Measurements from ENCODE around the gene AUTS2. TPM values are rescaled to one million over a fixed set of nuclear protein-coding genes. Genes with fewer than 3 reads are reported as not detected.

The AUTS2 gene
- total RNA-seq, 5 donors from 2014 or later (not counting 1 experiment from before 2014, with no cell fraction given), result 10.6 to 66.2 (median 37.6) TPM

DNA sequence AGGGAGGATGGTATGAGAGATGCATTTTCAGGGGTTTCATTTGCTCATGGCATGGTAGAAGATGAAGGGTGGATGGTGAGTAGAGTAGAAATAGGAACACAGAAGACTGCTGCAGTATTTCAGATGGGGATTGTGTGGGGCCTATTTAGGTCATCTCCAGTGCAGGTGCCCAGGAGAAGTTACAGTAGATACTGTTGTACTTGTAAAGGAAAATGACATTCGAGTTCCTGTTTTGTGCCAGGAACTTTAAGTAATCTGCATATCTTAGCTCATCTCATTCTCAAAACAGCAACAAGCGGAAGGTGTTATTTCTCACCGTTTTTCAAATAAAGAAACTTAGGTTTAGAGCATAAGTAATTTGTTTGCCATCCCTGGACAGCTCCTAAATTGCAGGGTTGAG, 156.2 kb downstream of the AUTS2 start:
- no peaks in the 10 kb centered on the region for H3K27me3 Mint-ChIP-seq
- Histone ChIP-seq H3K4me3 (ENCODE audit: control insufficient read depth in 1 of 2, extremely low read depth in 1 of 2, low read length in 1 of 2) (no peak overlapping the region), H3K27me3 (replicated peaks in 1 of 2; ENCODE audit: control insufficient read depth in 2 of 2, extremely low read depth in 1 of 2, insufficient read depth in 2 of 2, low read length in 1 of 2) (no peaks in the 10 kb centered on the region), H3K36me3 (ENCODE audit: control insufficient read depth in 2 of 2, extremely low read depth in 1 of 2, insufficient read depth in 1 of 2, low read length in 1 of 2) (no peaks in the 10 kb centered on the region), H3K27ac (ENCODE audit: low read length) (no peak overlapping the region), H3K9me3 (no peaks in the 10 kb centered on the region), H3K4me1 (ENCODE audit: control insufficient read depth in 1 of 2, extremely low read depth in 1 of 2, insufficient read depth in 2 of 2, low read length in 2 of 2) (no peaks in the 10 kb centered on the region)
- no peak overlapping the region for H3K27ac Mint-ChIP-seq
- DNase-seq (no peak), ATAC-seq (replicated peaks in 1 of 4) (no peak)
- H3K36me3 Mint-ChIP-seq, result no peaks in the 10 kb centered on the region
- POLR2A ChIA-PET, result interaction anchor here in 1 of 2 donors (0.5 kb wide), 1 partner anchor 34 kb away, joined by 5 read pairs; no protein-coding TSS in a partner anchor
- H3K4me1 Mint-ChIP-seq, result peaks cover 0 to 7% (median 0%) of the 10 kb centered on the region in 3 donors
- no peaks in the 10 kb centered on the region for H3K9me3 Mint-ChIP-seq
- H3K4me3 Mint-ChIP-seq, result no peak overlapping the region
- CTCF ChIA-PET, result no interaction called here
- WGBS (ENCODE audit: insufficient coverage), result no CpG with 5 or more reads among the region's 3 CpGs

DNA sequence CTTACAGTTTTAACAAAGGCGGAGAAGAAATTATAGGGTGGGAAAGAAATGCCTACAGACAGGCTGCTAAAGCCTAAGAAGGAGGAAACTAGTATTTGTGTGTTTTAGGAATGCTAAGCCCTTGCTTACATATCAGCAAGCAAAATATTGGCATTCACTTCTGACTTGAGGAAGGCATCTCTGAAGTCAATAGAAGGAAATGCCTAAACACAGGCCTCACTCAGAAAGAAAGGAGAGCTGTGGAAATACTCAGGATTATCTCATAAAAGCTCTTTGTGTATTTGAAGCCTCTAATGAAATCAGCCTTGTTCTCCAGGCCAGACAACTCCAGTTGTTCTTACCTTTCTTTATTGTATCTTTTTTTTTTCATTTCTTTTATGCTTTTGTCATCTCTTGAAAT, 158.0 kb downstream of the AUTS2 start:
- CTCF ChIA-PET, result no interaction called here
- Histone ChIP-seq H3K36me3 (ENCODE audit: control insufficient read depth in 2 of 2, extremely low read depth in 1 of 2, insufficient read depth in 1 of 2, low read length in 1 of 2) (no peaks in the 10 kb centered on the region), H3K4me1 (ENCODE audit: control insufficient read depth in 1 of 2, extremely low read depth in 1 of 2, insufficient read depth in 2 of 2, low read length in 2 of 2) (no peaks in the 10 kb centered on the region), H3K9me3 (no peaks in the 10 kb centered on the region), H3K27me3 (replicated peaks in 1 of 2; ENCODE audit: control insufficient read depth in 2 of 2, extremely low read depth in 1 of 2, insufficient read depth in 2 of 2, low read length in 1 of 2) (no peaks in the 10 kb centered on the region), H3K4me3 (ENCODE audit: control insufficient read depth in 1 of 2, extremely low read depth in 1 of 2, low read length in 1 of 2) (no peak overlapping the region), H3K27ac (ENCODE audit: low read length) (no peak overlapping the region)
- DNase-seq, result no peak
- POLR2A ChIA-PET, result no interaction called here
- Mint-ChIP-seq H3K4me3 (no peak overlapping the region), H3K27ac (no peak overlapping the region), H3K9me3 (no peaks in the 10 kb centered on the region), H3K36me3 (no peaks in the 10 kb centered on the region), H3K27me3 (no peaks in the 10 kb centered on the region), H3K4me1 (peaks cover 0 to 7% (median 0%) of the 10 kb centered on the region in 3 donors)
- ATAC-seq (replicated peaks in 1 of 4), result no peak
- no CpG with 5 or more reads among the region's 1 CpG for WGBS (ENCODE audit: insufficient coverage)

DNA sequence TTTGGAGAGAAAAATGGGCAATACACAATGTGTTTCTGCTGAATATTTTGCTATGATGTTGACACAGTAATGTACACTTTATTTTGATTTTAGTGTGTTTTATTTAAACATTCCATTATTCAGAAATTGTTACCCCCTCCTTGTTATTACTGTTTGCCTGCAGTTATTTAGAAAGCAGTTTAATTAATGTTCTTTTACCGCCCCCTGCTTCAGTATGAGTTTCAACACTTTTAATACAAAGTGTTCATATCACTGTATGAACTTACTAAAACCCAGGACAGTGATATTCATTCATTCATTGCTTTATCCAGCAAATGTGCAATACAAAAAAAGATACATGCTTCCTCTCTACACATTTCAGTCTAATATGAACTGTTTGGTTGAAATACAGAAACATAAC, 159.3 kb downstream of the AUTS2 start:
- Histone ChIP-seq H3K36me3 (ENCODE audit: control insufficient read depth in 2 of 2, extremely low read depth in 1 of 2, insufficient read depth in 1 of 2, low read length in 1 of 2) (no peaks in the 10 kb centered on the region), H3K27me3 (replicated peaks in 1 of 2; ENCODE audit: control insufficient read depth in 2 of 2, extremely low read depth in 1 of 2, insufficient read depth in 2 of 2, low read length in 1 of 2) (no peaks in the 10 kb centered on the region), H3K4me3 (ENCODE audit: control insufficient read depth in 1 of 2, extremely low read depth in 1 of 2, low read length in 1 of 2) (no peak overlapping the region), H3K4me1 (ENCODE audit: control insufficient read depth in 1 of 2, extremely low read depth in 1 of 2, insufficient read depth in 2 of 2, low read length in 2 of 2) (no peaks in the 10 kb centered on the region), H3K27ac (ENCODE audit: low read length) (no peak overlapping the region), H3K9me3 (no peaks in the 10 kb centered on the region)
- DNase-seq (no peak), ATAC-seq (replicated peaks in 1 of 4) (no peak)
- no CpG with 5 or more reads among the region's 1 CpG for WGBS (ENCODE audit: insufficient coverage)
- ChIA-PET POLR2A (no interaction called here), CTCF (no interaction called here)
- Mint-ChIP-seq H3K4me3 (no peak overlapping the region), H3K27me3 (no peaks in the 10 kb centered on the region), H3K36me3 (no peaks in the 10 kb centered on the region), H3K4me1 (peaks cover 0 to 7% (median 0%) of the 10 kb centered on the region in 3 donors), H3K27ac (no peak overlapping the region), H3K9me3 (no peaks in the 10 kb centered on the region)

DNA sequence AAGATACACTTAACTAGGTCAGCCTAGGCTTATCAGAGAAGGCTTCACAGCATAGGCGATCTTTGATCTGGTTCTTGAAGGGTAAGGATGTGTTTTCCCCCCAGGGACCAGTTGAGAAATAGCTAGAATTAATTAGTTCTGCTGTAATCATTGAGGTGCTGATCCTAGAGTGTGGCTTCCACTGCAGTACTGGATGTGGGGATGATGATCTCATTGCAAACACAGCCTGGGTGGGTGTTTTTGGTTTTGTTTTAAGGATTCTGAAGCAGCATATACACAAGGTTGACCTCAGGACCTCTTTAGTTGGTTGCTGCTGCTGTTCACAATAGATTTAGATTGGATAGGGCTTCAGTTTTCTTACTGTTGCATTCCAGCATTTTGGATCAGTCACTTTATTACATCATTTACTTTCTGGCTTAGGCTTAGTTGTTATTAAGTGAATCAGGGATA, 159.7 kb downstream of the AUTS2 start:
- ChIA-PET POLR2A (no interaction called here), CTCF (no interaction called here)
- Mint-ChIP-seq H3K9me3 (no peaks in the 10 kb centered on the region), H3K27me3 (no peaks in the 10 kb centered on the region), H3K4me3 (no peak overlapping the region), H3K36me3 (no peaks in the 10 kb centered on the region), H3K4me1 (peaks cover 0 to 7% (median 0%) of the 10 kb centered on the region in 3 donors), H3K27ac (no peak overlapping the region)
- no peaks in the 10 kb centered on the region for H3K4me1 ChIP-seq (ENCODE audit: control insufficient read depth in 1 of 2, extremely low read depth in 1 of 2, insufficient read depth in 2 of 2, low read length in 2 of 2)
- no peaks in the 10 kb centered on the region for H3K9me3 ChIP-seq
- no peak overlapping the region for H3K4me3 ChIP-seq (ENCODE audit: control insufficient read depth in 1 of 2, extremely low read depth in 1 of 2, low read length in 1 of 2)
- H3K27ac ChIP-seq (ENCODE audit: low read length), result no peak overlapping the region
- ATAC-seq (replicated peaks in 1 of 4), result no peak
- no peaks in the 10 kb centered on the region for H3K36me3 ChIP-seq (ENCODE audit: control insufficient read depth in 2 of 2, extremely low read depth in 1 of 2, insufficient read depth in 1 of 2, low read length in 1 of 2)
- DNase-seq, result no peak
- no peaks in the 10 kb centered on the region for H3K27me3 ChIP-seq (replicated peaks in 1 of 2; ENCODE audit: control insufficient read depth in 2 of 2, extremely low read depth in 1 of 2, insufficient read depth in 2 of 2, low read length in 1 of 2)
- no CpG with 5 or more reads among the region's 1 CpG for WGBS (ENCODE audit: insufficient coverage)

DNA sequence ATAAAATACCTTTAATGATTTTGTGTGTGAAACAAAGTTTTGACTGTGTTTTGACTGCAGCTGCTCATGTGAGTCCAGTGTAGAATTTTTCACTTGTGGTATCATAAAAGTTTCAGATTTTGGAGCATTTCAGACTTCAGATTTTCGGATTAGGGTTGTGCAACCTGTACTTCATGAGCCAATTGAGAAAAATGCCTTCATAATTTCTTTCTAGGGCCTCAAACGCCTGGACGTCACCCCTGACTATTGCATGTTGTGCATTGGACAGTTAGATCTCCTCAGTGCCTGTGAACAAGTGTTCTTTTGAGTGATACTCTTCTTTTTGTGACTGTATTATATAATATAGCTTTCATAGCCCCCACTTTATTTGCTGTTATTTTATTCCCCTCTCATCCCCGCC, 161.1 kb downstream of the AUTS2 start:
- POLR2A ChIA-PET, result interaction anchor here (0.5 to 0.6 kb wide), 3 partner anchors 9 to 1707 kb away, joined by 4 to 8 read pairs (median 6); no protein-coding TSS in a partner anchor
- no peaks in the 10 kb centered on the region for H3K36me3 Mint-ChIP-seq
- Histone ChIP-seq H3K36me3 (ENCODE audit: control insufficient read depth in 2 of 2, extremely low read depth in 1 of 2, insufficient read depth in 1 of 2, low read length in 1 of 2) (no peaks in the 10 kb centered on the region), H3K4me3 (ENCODE audit: control insufficient read depth in 1 of 2, extremely low read depth in 1 of 2, low read length in 1 of 2) (no peak overlapping the region), H3K4me1 (ENCODE audit: control insufficient read depth in 1 of 2, extremely low read depth in 1 of 2, insufficient read depth in 2 of 2, low read length in 2 of 2) (no peaks in the 10 kb centered on the region), H3K27ac (ENCODE audit: low read length) (no peak overlapping the region), H3K27me3 (replicated peaks in 1 of 2; ENCODE audit: control insufficient read depth in 2 of 2, extremely low read depth in 1 of 2, insufficient read depth in 2 of 2, low read length in 1 of 2) (no peaks in the 10 kb centered on the region), H3K9me3 (no peaks in the 10 kb centered on the region)
- ATAC-seq (replicated peaks in 1 of 4) (no peak), DNase-seq (no peak)
- no peak overlapping the region for H3K4me3 Mint-ChIP-seq
- CTCF ChIA-PET, result no interaction called here
- WGBS (ENCODE audit: insufficient coverage), result no CpG with 5 or more reads among the region's 4 CpGs
- no peak overlapping the region for H3K27ac Mint-ChIP-seq
- no peaks in the 10 kb centered on the region for H3K9me3 Mint-ChIP-seq
- no peaks in the 10 kb centered on the region for H3K27me3 Mint-ChIP-seq
- H3K4me1 Mint-ChIP-seq, result peaks cover 0 to 2% (median 0%) of the 10 kb centered on the region in 3 donors

DNA sequence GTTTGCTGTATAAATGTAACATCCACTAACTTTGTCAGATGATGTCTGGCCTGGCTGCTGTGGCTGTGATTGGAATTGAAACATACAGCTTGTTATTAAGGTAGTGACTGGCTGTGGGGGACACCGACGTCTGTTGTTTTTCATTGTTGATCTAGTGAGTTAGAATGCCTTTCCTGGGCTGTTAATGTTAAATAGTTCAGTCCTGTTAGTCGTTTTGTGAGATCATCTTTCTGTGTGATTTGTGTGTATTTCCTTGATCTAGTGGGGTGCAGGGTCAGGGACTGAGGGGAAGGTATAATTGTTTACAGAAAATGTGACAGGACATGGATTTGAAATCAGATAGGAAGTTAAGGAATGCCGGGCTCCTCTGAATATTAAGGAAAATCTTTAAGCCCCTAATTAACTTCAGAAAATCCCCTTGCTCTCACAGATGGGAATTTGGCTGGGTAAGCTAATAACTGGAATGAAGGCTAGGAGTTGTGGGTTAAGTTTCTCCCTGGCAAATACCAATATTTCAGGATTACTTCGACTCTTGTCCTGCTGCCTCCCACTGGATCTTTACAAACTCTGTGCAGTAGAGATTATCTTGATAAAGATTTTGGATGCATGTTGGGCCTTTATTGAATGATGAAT, 163.1 kb downstream of the AUTS2 start:
- H3K9me3 ChIP-seq, result no peaks in the 10 kb centered on the region
- ChIA-PET CTCF (no interaction called here), POLR2A (no interaction called here)
- no peaks in the 10 kb centered on the region for H3K27me3 Mint-ChIP-seq
- no peaks in the 10 kb centered on the region for H3K4me1 Mint-ChIP-seq
- H3K4me3 ChIP-seq (ENCODE audit: control insufficient read depth in 1 of 2, extremely low read depth in 1 of 2, low read length in 1 of 2), result no peak overlapping the region
- no peak overlapping the region for H3K27ac ChIP-seq (ENCODE audit: low read length)
- ATAC-seq (replicated peaks in 1 of 4) (no peak), DNase-seq (no peak)
- H3K36me3 Mint-ChIP-seq, result no peaks in the 10 kb centered on the region
- H3K4me1 ChIP-seq (ENCODE audit: control insufficient read depth in 1 of 2, extremely low read depth in 1 of 2, insufficient read depth in 2 of 2, low read length in 2 of 2), result no peaks in the 10 kb centered on the region
- H3K27ac Mint-ChIP-seq, result no peak overlapping the region
- WGBS (ENCODE audit: insufficient coverage), result 100% methylated on average over 3 of the region's 5 CpGs
- H3K9me3 Mint-ChIP-seq, result no peaks in the 10 kb centered on the region
- H3K4me3 Mint-ChIP-seq, result no peak overlapping the region
- no peaks in the 10 kb centered on the region for H3K27me3 ChIP-seq (replicated peaks in 1 of 2; ENCODE audit: control insufficient read depth in 2 of 2, extremely low read depth in 1 of 2, insufficient read depth in 2 of 2, low read length in 1 of 2)
- H3K36me3 ChIP-seq (ENCODE audit: control insufficient read depth in 2 of 2, extremely low read depth in 1 of 2, insufficient read depth in 1 of 2, low read length in 1 of 2), result no peaks in the 10 kb centered on the region

All from T-cell (primary cell).